ENCODE results near the gene RNASEH1. TPM values are rescaled to one million over a fixed set of nuclear protein-coding genes. Genes with fewer than 3 reads are reported as not detected.
"Not testable (repeated sequence)": the region's sequence is repeated elsewhere in the genome, so short reads cannot be mapped to it uniquely, and the experiment has no call there.

RNASEH1 gene
- total RNA-seq, 1 donor from 2014 or later = 20.9 TPM

GRCh38 chr2:3519255-3520205, 38.6 kb downstream of the RNASEH1 start, which contains the start of gene ADI1:
TSS of gene ADI1 (minus strand) at chr2:3519531. CDS start at chr2:3519487, 44 bp downstream.
- Histone ChIP-seq H3K4me3 (peak within 1 kb of the TSS; percentile 96), H3K4me1 (peaks cover 71% of the 10 kb centered on the region), H3K9me3 (replicated peaks) (peaks cover 8% of the 10 kb centered on the region), H3K27ac (replicated peaks) (peak within 1 kb of the TSS; percentile 100), H3K36me3 (peaks cover 5% of the 10 kb centered on the region), H3K27me3 (ENCODE audit: low read depth) (no peaks in the 10 kb centered on the region)
- DNase-seq = peak; percentile 88
- no peak for TF ChIP-seq CTCF (IDR thresholded peaks at IDR 0.05; ENCODE audit: borderline replicate concordance)
- intact Hi-C loops (cut with micrococcal nuclease) = no loop called here

GRCh38 chr2:3518496-3519254, 39.5 kb downstream of the RNASEH1 start:
- intact Hi-C loops (cut with micrococcal nuclease) = no loop called here
- peak; percentile 98 for DNase-seq
- TF ChIP-seq CTCF (IDR thresholded peaks at IDR 0.05; ENCODE audit: borderline replicate concordance) = no peak
- Histone ChIP-seq H3K4me1 (peaks cover 63% of the 10 kb centered on the region), H3K9me3 (replicated peaks) (peaks cover 8% of the 10 kb centered on the region), H3K4me3 (peak overlapping the region; percentile 96), H3K36me3 (peaks cover 10% of the 10 kb centered on the region), H3K27me3 (ENCODE audit: low read depth) (no peaks in the 10 kb centered on the region), H3K27ac (replicated peaks) (peak overlapping the region; percentile 100)

GRCh38 chr2:3517948-3518495, 40.1 kb downstream of the RNASEH1 start:
- H3K9me3 ChIP-seq (replicated peaks) = peaks cover 8% of the 10 kb centered on the region
- H3K36me3 ChIP-seq = peaks cover 16% of the 10 kb centered on the region
- peak overlapping the region; percentile 100 for H3K27ac ChIP-seq (replicated peaks)
- peaks cover 56% of the 10 kb centered on the region for H3K4me1 ChIP-seq
- intact Hi-C loops (cut with micrococcal nuclease) = no loop called here
- DNase-seq = no peak
- TF ChIP-seq CTCF (IDR thresholded peaks at IDR 0.05; ENCODE audit: borderline replicate concordance) = no peak
- H3K27me3 ChIP-seq (ENCODE audit: low read depth) = no peaks in the 10 kb centered on the region
- peak overlapping the region; percentile 96 for H3K4me3 ChIP-seq

- intact Hi-C loops (cut with micrococcal nuclease) = no loop called here
- Histone ChIP-seq H3K9me3 (replicated peaks) (peaks cover 8% of the 10 kb centered on the region), H3K27ac (replicated peaks) (no peak overlapping the region), H3K36me3 (peaks cover 28% of the 10 kb centered on the region), H3K27me3 (ENCODE audit: low read depth) (no peaks in the 10 kb centered on the region), H3K4me3 (no peak overlapping the region), H3K4me1 (peaks cover 45% of the 10 kb centered on the region)
- TF ChIP-seq CTCF (IDR thresholded peaks at IDR 0.05; ENCODE audit: borderline replicate concordance) = no peak
- DNase-seq = no peak
These were observed 41.3 kb downstream of the RNASEH1 start for GRCh38 chr2:3516831-3517230.

GRCh38 chr2:3515438-3515837, 42.7 kb downstream of the RNASEH1 start:
- H3K4me3 ChIP-seq; H3K27me3 ChIP-seq (ENCODE audit: low read depth); intact Hi-C loops (cut with micrococcal nuclease); H3K9me3 ChIP-seq (replicated peaks); H3K27ac ChIP-seq (replicated peaks); DNase-seq: not testable (repeated sequence)
- H3K4me1 ChIP-seq = peaks cover 31% of the 10 kb centered on the region
- H3K36me3 ChIP-seq = peaks cover 42% of the 10 kb centered on the region

All from left ventricle myocardium inferior (tissue), 1 donor.